Testis (tissue), 3 donors: ENCODE data around the gene SYT8. TPM values are rescaled to one million over a fixed set of nuclear protein-coding genes. Genes with fewer than 3 reads are reported as not detected.
"Not testable (repeated sequence)": the region's sequence is repeated elsewhere in the genome, so short reads cannot be mapped to it uniquely, and the experiment has no call there.

ENCODE experiments used
- DNase-seq: peaks from one replicate; pipeline ENCODE4 v3.0.0-alpha.2; 2019
- H3K27ac ChIP-seq, 2 donors: fragments of 200-600 bp; sonication (generic); one replicate each; pipeline ENCODE4 v1.5.1; 2019
- H3K27me3 ChIP-seq: fragments of 200-600 bp; sonication (generic); one replicate; pipeline ENCODE4 v1.5.1; 2019
- H3K36me3 ChIP-seq: fragments of 200-600 bp; sonication (generic); one replicate; pipeline ENCODE4 v1.5.1; 2017; ENCODE audit warnings: low read depth; ENCODE audit errors: missing control alignments
- H3K4me1 ChIP-seq: fragments of 200-600 bp; sonication (generic); one replicate; pipeline ENCODE4 v1.5.1; 2019
- H3K4me3 ChIP-seq, 2 donors: fragments of 200-600 bp; sonication (generic); one replicate each; pipeline ENCODE4 v1.5.1; 2017 to 2019
- H3K9me3 ChIP-seq: fragments of 200-600 bp; sonication (generic); one replicate; pipeline ENCODE4 v1.5.1; 2017
- POLR2A ChIP-seq: fragments of 450-650 bp; IDR thresholded peaks from one replicate; pipeline ENCODE4 v1.6.1; 2017; ENCODE audit warnings: antibody characterized with exemption, mild to moderate bottlenecking, moderate library complexity
- WGBS, 2 donors: methylation state at CpG; one replicate each; pipeline ENCODE4 v1.1.5; 2018; 5-methylcytosine and 5-hydroxymethylcytosine counted together
- intact Hi-C: fragments of 100-400 bp; cut with DNase I; formaldehyde crosslinking; loops from one replicate; pipeline ENCODE4 v1.15.1; 2023; ENCODE audit warnings: low total_unique reads
- microRNA-seq, 2 donors: library from miRNA; unstranded; fragments of <30 nt; microRNA quantifications; one replicate each; pipeline ENCODE4, GENCODE V29; 2016; ENCODE audit warnings: borderline number of aligned reads in 2 of 2, borderline replicate concordance in 1 of 2
- polyA plus RNA-seq: library from polyadenylated mRNA; stranded (reverse); fragments of 350-450 nt; fragmentation: Illumina TruSeq; extraction: RNeasy Lipid Tissue Mini Kit (QIAGEN cat#74804); gene quantifications from one replicate; pipeline ENCODE4 v1.2.3, GENCODE V29; 2014; ENCODE audit warnings: low read depth, low replicate concordance; ENCODE audit not compliant: insufficient read depth
- small RNA-seq, 2 donors: library from RNA; depleted of rRNA; stranded (forward); fragments of <200 nt; gene quantifications; one replicate each; pipeline ENCODE3, GENCODE V24; 2016
- total RNA-seq, 2 donors: library from RNA; depleted of rRNA; stranded (reverse); fragments of >200 nt; gene quantifications; one replicate each; pipeline ENCODE4 v1.2.3, GENCODE V29; 2016
- TF ChIP-seq, protein P1 (sequence below), 3 experiments: fragments of 450-650 bp in 2 of 3; fragments of 200-600 bp in 1 of 3; sonication (generic) in 1 of 3; IDR thresholded peaks; one replicate each; pipeline ENCODE4 v1.5.1; 2016 to 2019; ENCODE audit warnings: antibody characterized with exemption in 3 of 3, mild to moderate bottlenecking in 2 of 3, moderate library complexity in 1 of 3

Gene SYT8
- total and polyA plus RNA-seq, 3 donors from 2014 or later: 0.98 to 2.7 (median 1.7) TPM

DNA sequence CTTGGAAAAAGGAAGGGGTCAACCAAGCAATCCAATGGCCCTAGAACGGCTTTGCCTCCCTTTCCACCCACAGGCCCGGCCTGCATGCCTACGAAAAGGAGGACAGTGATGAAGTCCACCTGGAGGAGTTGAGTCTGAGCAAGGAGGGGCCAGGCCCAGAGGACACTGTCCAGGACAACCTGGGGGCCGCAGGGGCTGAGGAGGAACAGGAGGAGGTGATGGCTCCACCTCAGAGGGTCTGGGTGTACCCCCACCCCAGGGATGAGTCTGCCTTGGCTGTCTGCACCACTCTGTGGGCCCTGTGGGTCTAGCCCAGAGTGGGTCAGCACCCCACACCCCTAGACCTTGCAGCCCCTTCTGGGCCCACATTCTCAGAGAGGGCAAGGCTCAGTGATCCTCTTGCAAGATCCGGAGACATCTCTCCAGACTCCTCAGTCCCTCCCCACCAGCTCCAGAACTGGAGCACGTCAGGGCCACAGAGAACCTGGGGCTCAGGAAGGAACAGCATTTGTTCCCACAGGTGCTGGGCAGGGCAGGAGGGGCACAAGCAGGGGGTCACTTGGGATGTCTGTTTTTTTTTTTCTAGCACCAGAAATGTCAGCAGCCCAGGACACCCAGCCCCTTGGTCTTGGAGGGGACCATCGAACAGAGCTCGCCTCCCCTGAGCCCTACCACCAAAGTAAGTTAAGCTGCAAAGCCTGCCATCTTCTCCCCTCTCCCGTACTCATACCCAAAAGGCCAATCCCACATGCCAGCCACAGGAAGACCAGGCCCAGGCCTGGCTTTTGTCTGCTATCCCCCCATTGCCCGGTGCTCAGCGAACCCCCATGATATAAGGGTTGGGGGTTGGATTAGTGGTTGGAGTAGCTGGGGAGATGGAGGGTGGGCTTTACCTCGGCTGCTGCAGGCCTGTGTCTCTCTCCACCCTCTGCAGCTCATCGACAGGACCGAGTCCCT, 48.8 kb downstream of the SYT8 start:
- 95 to 97% methylated on average over 13 to 14 of the region's 14 CpGs for WGBS, 2 donors

DNA sequence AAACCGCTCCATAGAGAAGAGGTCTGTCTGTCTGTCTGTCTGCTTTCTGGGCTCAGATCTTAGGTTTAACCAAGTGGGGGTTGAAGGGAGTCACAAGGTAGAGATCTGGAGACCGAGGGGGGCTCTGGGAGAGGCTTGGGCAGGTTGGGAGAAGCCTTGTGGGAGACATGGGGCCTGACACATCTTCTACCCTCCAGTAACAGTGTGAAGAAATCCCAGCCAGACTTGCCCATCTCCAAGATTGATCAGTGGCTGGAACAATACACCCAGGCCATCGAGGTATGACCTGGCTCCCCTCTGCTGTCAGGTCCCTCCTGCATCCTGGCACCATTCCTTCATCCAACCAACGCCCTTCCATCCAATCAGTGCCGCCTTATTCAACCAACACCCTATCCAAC, 49.5 kb downstream of the SYT8 start:
- TF ChIP-seq POLR2A: no peak
- TF ChIP-seq, protein P1, sequence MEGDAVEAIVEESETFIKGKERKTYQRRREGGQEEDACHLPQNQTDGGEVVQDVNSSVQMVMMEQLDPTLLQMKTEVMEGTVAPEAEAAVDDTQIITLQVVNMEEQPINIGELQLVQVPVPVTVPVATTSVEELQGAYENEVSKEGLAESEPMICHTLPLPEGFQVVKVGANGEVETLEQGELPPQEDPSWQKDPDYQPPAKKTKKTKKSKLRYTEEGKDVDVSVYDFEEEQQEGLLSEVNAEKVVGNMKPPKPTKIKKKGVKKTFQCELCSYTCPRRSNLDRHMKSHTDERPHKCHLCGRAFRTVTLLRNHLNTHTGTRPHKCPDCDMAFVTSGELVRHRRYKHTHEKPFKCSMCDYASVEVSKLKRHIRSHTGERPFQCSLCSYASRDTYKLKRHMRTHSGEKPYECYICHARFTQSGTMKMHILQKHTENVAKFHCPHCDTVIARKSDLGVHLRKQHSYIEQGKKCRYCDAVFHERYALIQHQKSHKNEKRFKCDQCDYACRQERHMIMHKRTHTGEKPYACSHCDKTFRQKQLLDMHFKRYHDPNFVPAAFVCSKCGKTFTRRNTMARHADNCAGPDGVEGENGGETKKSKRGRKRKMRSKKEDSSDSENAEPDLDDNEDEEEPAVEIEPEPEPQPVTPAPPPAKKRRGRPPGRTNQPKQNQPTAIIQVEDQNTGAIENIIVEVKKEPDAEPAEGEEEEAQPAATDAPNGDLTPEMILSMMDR (IDR thresholded peaks at IDR 0.05): no peak
- no peaks in the 10 kb centered on the region for H3K27me3 ChIP-seq
- no peak overlapping the region for H3K27ac ChIP-seq
- WGBS, 2 donors: 95% methylated on average over 5 of the region's 5 CpGs
- H3K4me3 ChIP-seq: no peak overlapping the region
- H3K4me1 ChIP-seq: peaks cover 24% of the 10 kb centered on the region
- DNase-seq: no peak
- no peaks in the 10 kb centered on the region for H3K36me3 ChIP-seq
- no peaks in the 10 kb centered on the region for H3K9me3 ChIP-seq
- intact Hi-C loops: no loop called here

More for the DNA sequence above, 48.8 kb downstream of the SYT8 start:
- no peaks in the 10 kb centered on the region for H3K9me3 ChIP-seq
- no peaks in the 10 kb centered on the region for H3K36me3 ChIP-seq
- no peak for DNase-seq
- peaks cover 24% of the 10 kb centered on the region for H3K4me1 ChIP-seq
- no peak overlapping the region for H3K27ac ChIP-seq
- intact Hi-C loops: no loop called here
- no peak for TF ChIP-seq POLR2A
- TF ChIP-seq, protein P1 (IDR thresholded peaks at IDR 0.05): no peak
- no peak overlapping the region for H3K4me3 ChIP-seq
- no peaks in the 10 kb centered on the region for H3K27me3 ChIP-seq

DNA sequence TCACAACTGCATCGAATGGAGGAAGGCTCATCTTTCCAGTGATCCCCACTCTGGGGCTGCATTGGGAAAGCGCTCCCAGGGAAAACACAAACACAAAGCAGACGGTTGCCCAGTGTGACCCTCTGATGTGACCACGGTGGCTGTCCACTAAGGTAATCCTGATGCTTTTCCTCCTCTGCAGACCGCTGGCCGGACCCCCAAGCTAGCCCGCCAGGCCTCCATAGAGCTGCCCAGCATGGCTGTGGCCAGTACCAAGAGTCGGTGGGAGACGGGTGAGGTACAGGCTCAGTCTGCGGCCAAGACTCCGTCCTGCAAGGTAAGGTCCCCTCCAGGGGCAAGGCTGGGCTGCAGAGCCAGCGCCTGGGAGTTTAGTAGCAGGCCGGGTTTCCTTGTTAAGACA, 51.8 kb downstream of the SYT8 start:
- intact Hi-C loops: loop anchor here (5.0 kb wide), 1 partner anchor 39 kb away; no protein-coding TSS in a partner anchor
- not testable (repeated sequence) for H3K9me3 ChIP-seq, H3K4me3 ChIP-seq, H3K27ac ChIP-seq, H3K27me3 ChIP-seq, DNase-seq, H3K36me3 ChIP-seq, H3K4me1 ChIP-seq
- 84 to 93% methylated on average over 3 to 13 of the region's 13 CpGs for WGBS, 2 donors

Small RNA genes lying within 50 kb of the gene (microRNA-seq; reads per million reads assigned to microRNA genes)
- gene MIR4298 (0 reads per million in 2 donors), gene MIR7847 (0 reads per million in 2 donors)

Small RNA genes lying within 50 kb of the gene (small RNA-seq; reads per million reads assigned to genes)
- gene AC051649.1 (0 reads per million in 2 donors), gene MIR4298 (0 reads per million in 2 donors)

Other genes with a start within 250 kb of the SYT8 start
- not detected for gene KRTAP5-1, start 249.7 kb upstream of the SYT8 start, total RNA-seq
- gene KRTAP5-1, start 249.7 kb upstream of the SYT8 start, polyA plus RNA-seq: not detected
- gene KRTAP5-2, start 236.7 kb upstream of the SYT8 start, total RNA-seq: not detected
- not detected for gene KRTAP5-2, start 236.7 kb upstream of the SYT8 start, polyA plus RNA-seq
- gene KRTAP5-3, start 226.5 kb upstream of the SYT8 start, total RNA-seq: not detected
- gene KRTAP5-3, start 226.5 kb upstream of the SYT8 start, polyA plus RNA-seq: not detected
- not detected for gene KRTAP5-4, start 212.9 kb upstream of the SYT8 start, total RNA-seq
- gene KRTAP5-4, start 212.9 kb upstream of the SYT8 start, polyA plus RNA-seq: not detected
- gene KRTAP5-5, start 205.2 kb upstream of the SYT8 start, total RNA-seq: not detected
- gene KRTAP5-5, start 205.2 kb upstream of the SYT8 start, polyA plus RNA-seq: not detected
- gene KRTAP5-6, start 137.8 kb upstream of the SYT8 start, total RNA-seq: not detected
- not detected for gene KRTAP5-6, start 137.8 kb upstream of the SYT8 start, polyA plus RNA-seq
- gene IFITM10, start 84.4 kb upstream of the SYT8 start, total RNA-seq: 1 to 10 TPM; 6.0 to 9.6 TPM
- gene IFITM10, start 84.4 kb upstream of the SYT8 start, polyA plus RNA-seq: 2.6 TPM
- gene CTSD, start 71.1 kb upstream of the SYT8 start, total RNA-seq: 100 to 1,000 TPM; 522 to 897 TPM
- gene CTSD, start 71.1 kb upstream of the SYT8 start, polyA plus RNA-seq: 486 TPM
- not detected for gene TNNI2, start 4.0 kb downstream of the SYT8 start, total RNA-seq
- 8.6 TPM for gene TNNI2, start 4.0 kb downstream of the SYT8 start, polyA plus RNA-seq
- 10 to 100 TPM; 13.0 to 19.9 TPM for gene LSP1, start 18.1 kb downstream of the SYT8 start, total RNA-seq
- gene LSP1, start 18.1 kb downstream of the SYT8 start, polyA plus RNA-seq: 50.1 TPM
- under 1 TPM in 1 of 2 donors, not detected in 1; 0.06 TPM for gene PRR33, start 56.9 kb downstream of the SYT8 start, total RNA-seq
- not detected for gene PRR33, start 56.9 kb downstream of the SYT8 start, polyA plus RNA-seq
- gene TNNT3, start 84.7 kb downstream of the SYT8 start, total RNA-seq: 10 to 100 TPM in 1 of 2 donors, 1 to 10 TPM in 1; 8.1 to 13.1 TPM
- gene TNNT3, start 84.7 kb downstream of the SYT8 start, polyA plus RNA-seq: 16.1 TPM
- gene MRPL23, start 112.3 kb downstream of the SYT8 start, total RNA-seq: 100 to 1,000 TPM in 1 of 2 donors, 10 to 100 TPM in 1; 92.1 to 109 TPM
- 50.0 TPM for gene MRPL23, start 112.3 kb downstream of the SYT8 start, polyA plus RNA-seq
- gene H19, start 162.9 kb downstream of the SYT8 start, total RNA-seq: 100 to 1,000 TPM; 158 to 224 TPM
- 328 TPM for gene H19, start 162.9 kb downstream of the SYT8 start, polyA plus RNA-seq